SK-N-SH (cell line): Measurements from ENCODE around the gene BTBD9. TPM values are rescaled to one million over a fixed set of nuclear protein-coding genes. Genes with fewer than 3 reads are reported as not detected.

Experiments
- CTCF ChIA-PET: fragments of 300-600, 350-600 bp; formaldehyde crosslinking; extraction: SDS; loops from one replicate; lab custom pipeline; 2021; lab: Yijun Ruan, JAX
- POLR2A ChIA-PET: fragments of 350-600 bp; sonication (Branson Sonifier 250); formaldehyde crosslinking; extraction: SDS; loops from one replicate; lab custom pipeline; 2020; ENCODE audit warnings: antibody characterized with exemption, inconsistent platforms; lab: Yijun Ruan, JAX
- DNase-seq: peaks from one replicate; pipeline ENCODE4 v3.0.0; 2012
- H2AFZ ChIP-seq: fragments of 200-600 bp; sonication (generic); 2 replicates; pipeline ENCODE4 v1.8.1; 2016; ENCODE audit warnings: antibody characterized with exemption, mild to moderate bottlenecking, low read depth
- H3F3A ChIP-seq: fragments of 200-600 bp; sonication (generic); replicated peaks from 2 replicates; pipeline ENCODE3; 2016; ENCODE audit warnings: antibody characterized with exemption, mild to moderate bottlenecking; ENCODE audit not compliant: insufficient read depth
- H3K27ac ChIP-seq, 2 experiments: fragments of 200-500 bp in 1 of 2; fragments of 200-600 bp in 1 of 2; sonication (Bioruptor generic) in 1 of 2; sonication (generic), shearing (Covaris generic) in 1 of 2; 2 replicates each; pipeline versions ENCODE4 v1.5.1 to v1.6.1; 2014 to 2016; ENCODE audit warnings: low read depth in 2 of 2, inconsistent platforms in 1 of 2, low read length in 1 of 2, mild to moderate bottlenecking in 1 of 2, mixed read lengths in 1 of 2
- H3K27me3 ChIP-seq: fragments of 200-600 bp; sonication (generic), shearing (Covaris generic); 2 replicates; pipeline ENCODE4 v1.6.1; 2016; ENCODE audit warnings: mixed run types; ENCODE audit not compliant: insufficient read depth
- H3K36me3 ChIP-seq, 2 experiments: fragments of 200-500 bp in 1 of 2; fragments of 200-600 bp in 1 of 2; sonication (Bioruptor generic) in 1 of 2; sonication (generic) in 1 of 2; replicated peaks in 1 of 2; 2 replicates each; pipeline versions ENCODE3 to v1.5.1; 2014 to 2016; ENCODE audit warnings: low read length in 1 of 2, mild to moderate bottlenecking in 1 of 2; ENCODE audit not compliant: insufficient read depth in 2 of 2, control insufficient read depth in 1 of 2
- H3K4me1 ChIP-seq, 2 experiments: fragments of 200-500 bp in 1 of 2; fragments of 200-600 bp in 1 of 2; sonication (Bioruptor generic) in 1 of 2; sonication (generic), shearing (Covaris generic) in 1 of 2; 2 replicates each; pipeline versions ENCODE4 v1.5.1 to v1.6.1; 2014 to 2016; ENCODE audit warnings: low read depth in 1 of 2, low read length in 1 of 2, mixed run types in 1 of 2; ENCODE audit not compliant: insufficient read depth in 2 of 2, control insufficient read depth in 1 of 2
- H3K4me2 ChIP-seq: fragments of 200-600 bp; sonication (generic), shearing (Covaris generic); 2 replicates; pipeline ENCODE4 v1.6.1; 2017; ENCODE audit warnings: mixed run types
- H3K4me3 ChIP-seq, 2 experiments: fragments of 200-500 bp in 1 of 2; fragments of 200-600 bp in 1 of 2; sonication (Bioruptor generic) in 1 of 2; sonication (generic), shearing (Covaris generic) in 1 of 2; 2 replicates each; pipeline versions ENCODE4 v1.5.1 to v1.8.1; 2014 to 2016; ENCODE audit warnings: low read depth in 2 of 2, inconsistent platforms in 1 of 2, low read length in 1 of 2, mild to moderate bottlenecking in 1 of 2, mixed read lengths in 1 of 2, moderate library complexity in 1 of 2
- H3K79me2 ChIP-seq: fragments of 200-600 bp; sonication (generic); 2 replicates; pipeline ENCODE4 v1.8.1; 2017; ENCODE audit warnings: mild to moderate bottlenecking; ENCODE audit not compliant: insufficient read depth
- H3K9ac ChIP-seq: fragments of 200-600 bp; sonication (generic); 2 replicates; pipeline ENCODE4 v1.6.1; 2017; ENCODE audit warnings: mixed run types
- H3K9me2 ChIP-seq: fragments of 200-600 bp; sonication (generic); 2 replicates; pipeline ENCODE4 v1.6.1; 2017; ENCODE audit warnings: mixed run types
- H3K9me3 ChIP-seq: fragments of 200-600 bp; sonication (generic); 2 replicates; pipeline ENCODE4 v1.6.1; 2017; ENCODE audit warnings: mixed run types, mild to moderate bottlenecking, moderate library complexity
- H4K20me1 ChIP-seq: fragments of 200-600 bp; sonication (generic); 2 replicates; pipeline ENCODE4 v1.6.1; 2017; ENCODE audit warnings: mild to moderate bottlenecking, mixed run types; ENCODE audit not compliant: insufficient read depth
- CHD2 ChIP-seq: fragments of 150-350 bp; IDR thresholded peaks from 2 replicates; pipeline ENCODE4 v1.6.1; 2018; ENCODE audit warnings: low read length; ENCODE audit not compliant: partially characterized antibody
- CTCF ChIP-seq: fragments of 200-600 bp; sonication (generic); IDR thresholded peaks from 2 replicates; pipeline ENCODE4 v1.6.1; 2017; ENCODE audit warnings: antibody characterized with exemption, mild to moderate bottlenecking, moderate library complexity
- FOXJ3 ChIP-seq: sonication (generic); formaldehyde crosslinking; IDR thresholded peaks from 2 replicates; pipeline ENCODE4 v1.5.1; 2020; ENCODE audit warnings: mild to moderate bottlenecking, missing genetic modification reagents
- FOXM1 ChIP-seq: IDR thresholded peaks from 2 replicates; pipeline ENCODE4 v1.4.0; 2012; ENCODE audit warnings: low read depth, mild to moderate bottlenecking
- GABPA ChIP-seq: IDR thresholded peaks from 2 replicates; pipeline ENCODE4 v1.4.0; 2012; ENCODE audit warnings: low read depth, mild to moderate bottlenecking
- JUND ChIP-seq: IDR thresholded peaks from 2 replicates; pipeline ENCODE4 v1.4.0; 2012
- MAX ChIP-seq: IDR thresholded peaks from 2 replicates; pipeline ENCODE4 v1.4.0; 2012; ENCODE audit warnings: low read depth
- RXRA ChIP-seq: IDR thresholded peaks from 2 replicates; pipeline ENCODE4 v1.4.0; 2012; ENCODE audit warnings: low read depth, mild to moderate bottlenecking, borderline replicate concordance
- TAF1 ChIP-seq: IDR thresholded peaks from 2 replicates; pipeline ENCODE4 v1.6.1; 2012; ENCODE audit warnings: low read depth, mild to moderate bottlenecking, low read length, moderate library complexity, borderline replicate concordance
- TCF12 ChIP-seq: IDR thresholded peaks from 2 replicates; pipeline ENCODE4 v1.4.0; 2012
- USF1 ChIP-seq: IDR thresholded peaks from 2 replicates; pipeline ENCODE4 v1.4.0; 2012; ENCODE audit warnings: low read depth, borderline replicate concordance
- USF2 ChIP-seq: fragments of 150-350 bp; IDR thresholded peaks from 2 replicates; pipeline ENCODE4 v1.6.1; 2017; ENCODE audit warnings: antibody characterized with exemption, low read length, low read depth, borderline replicate concordance
- ZBTB33 ChIP-seq: IDR thresholded peaks from 2 replicates; pipeline ENCODE4 v1.4.0; 2012; ENCODE audit warnings: low read depth, borderline replicate concordance
- WGBS: methylation state at CpG from one replicate; pipeline ENCODE4 v1.1.6; 2017; ENCODE audit warnings: low lambda C conversion rate; 5-methylcytosine and 5-hydroxymethylcytosine counted together
- polyA plus RNA-seq, 3 experiments: library from polyadenylated mRNA; depleted of rRNA; stranded (reverse); fragments of >200 nt; gene quantifications; 2 replicates each; pipeline ENCODE4 v1.2.3, GENCODE V29; 2012

BTBD9 gene
- polyA plus RNA-seq, 1 of the 3 experiments (the other 2 are of a cell fraction), result 2.2 TPM

GRCh38 chr6:38508894-38509293 lies 130.8 kb downstream of the BTBD9 start (continued):
- TF ChIP-seq TAF1 (no peak), GABPA (no peak), RXRA (no peak), FOXJ3 (CRISPR knock-in tag) (no peak)

GRCh38 chr6:38508286-38508685 lies 131.4 kb downstream of the BTBD9 start:
- H4K20me1 ChIP-seq, result no peaks in the 10 kb centered on the region
- no peaks in the 10 kb centered on the region for H3K79me2 ChIP-seq
- H3F3A ChIP-seq, result peaks cover 9% of the 10 kb centered on the region
- 94% methylated on average over 2 of the region's 2 CpGs for WGBS
- no peaks in the 10 kb centered on the region for H3K36me3 ChIP-seq
- H3K4me3 ChIP-seq, result no peak overlapping the region
- CTCF ChIA-PET, result interaction anchor here (1.3 kb wide), 1 partner anchor 62 kb away, joined by 5 read pairs; no protein-coding TSS in a partner anchor
- H3K9ac ChIP-seq, result no peak overlapping the region
- POLR2A ChIA-PET, result no interaction called here
- no peaks in the 10 kb centered on the region for H3K9me3 ChIP-seq
- H3K9me2 ChIP-seq, result no peaks in the 10 kb centered on the region
- H3K27me3 ChIP-seq, result no peaks in the 10 kb centered on the region
- H3K4me2 ChIP-seq, result no peak overlapping the region
- no peak overlapping the region for H3K27ac ChIP-seq
- H3K4me1 ChIP-seq, result peaks cover 7 to 17% of the 10 kb centered on the region in 2 experiments; a peak in 3 of 4 replicates
- DNase-seq, result no peak
- no peak overlapping the region for H2AFZ ChIP-seq
- no peak for TF ChIP-seq USF1
- no peak for TF ChIP-seq ZBTB33
- TF ChIP-seq CTCF, result no peak
- no peak for TF ChIP-seq CHD2
- no peak for TF ChIP-seq FOXM1
- TF ChIP-seq USF2, result no peak
- TF ChIP-seq MAX, result no peak
- no peak for TF ChIP-seq JUND
- no peak for TF ChIP-seq TCF12
